H1 (cell line): ENCODE measurements around the gene SPPL2A. TPM values are rescaled to one million over a fixed set of nuclear protein-coding genes. Genes with fewer than 3 reads are reported as not detected.

Experiments used
- CTCF ChIA-PET: fragments of 300-600 bp; sonication (Branson Sonifier 250); formaldehyde crosslinking; loops from one replicate; lab custom pipeline; 2021; ENCODE audit not compliant: partially characterized antibody; lab: Charles Lee
- POLR2A ChIA-PET: fragments of 300-600 bp; sonication (Branson Sonifier 250); formaldehyde crosslinking; loops from one replicate; lab custom pipeline; 2021; ENCODE audit warnings: inconsistent platforms; ENCODE audit not compliant: partially characterized antibody; lab: Charles Lee
- DNase-seq, 2 experiments: peaks; one replicate each; pipeline versions ENCODE4 v3.0.0 to v3.0.0-alpha.2; 2010 to 2022; ENCODE audit warnings: low spot score in 2 of 2, low read depth in 1 of 2, mixed read lengths in 1 of 2
- FAIRE-seq: peaks from 2 replicates; lab custom pipeline; 2011; peaks lifted over from hg19 to GRCh38; lab: Jason Lieb, UNC
- H2AFZ ChIP-seq: 2 replicates; pipeline ENCODE4 v1.8.1; 2012; ENCODE audit warnings: low read length, inconsistent platforms
- H2AK5ac ChIP-seq: 2 replicates; pipeline ENCODE4 v1.6.1; 2013; ENCODE audit warnings: low read depth, low read length
- H2BK120ac ChIP-seq: replicated peaks from 2 replicates; pipeline ENCODE3; 2013; ENCODE audit warnings: low read depth, low read length, inconsistent platforms
- H2BK12ac ChIP-seq: 2 replicates; pipeline ENCODE4 v1.6.1; 2013; ENCODE audit warnings: low read depth, low read length
- H2BK15ac ChIP-seq: 2 replicates; pipeline ENCODE4 v1.6.1; 2013; ENCODE audit warnings: low read length
- H2BK20ac ChIP-seq: 2 replicates; pipeline ENCODE4 v1.6.1; 2013; ENCODE audit warnings: low read length
- H2BK5ac ChIP-seq: 2 replicates; pipeline ENCODE4 v1.6.1; 2013; ENCODE audit warnings: low read depth, low read length
- H3K14ac ChIP-seq: 2 replicates; pipeline ENCODE4 v1.6.1; 2013; ENCODE audit warnings: inconsistent platforms; ENCODE audit not compliant: insufficient read length
- H3K18ac ChIP-seq: 2 replicates; pipeline ENCODE4 v1.6.1; 2013; ENCODE audit warnings: low read length; ENCODE audit errors: extremely low read depth
- H3K23ac ChIP-seq: 2 replicates; pipeline ENCODE4 v1.6.1; 2013; ENCODE audit warnings: inconsistent platforms; ENCODE audit not compliant: insufficient read length
- H3K23me2 ChIP-seq: 2 replicates; pipeline ENCODE4 v1.6.1; 2013; ENCODE audit warnings: low read depth, low read length
- H3K27ac ChIP-seq: 2 replicates; pipeline ENCODE4 v1.6.1; 2011; ENCODE audit warnings: low read depth, low read length, inconsistent platforms
- H3K27me3 ChIP-seq, 4 experiments: replicated peaks in 1 of 4; 1 replicate in 1 of 4; 2 replicates in 3 of 4; pipeline versions ENCODE4 v1.6.1 to v1.8.1; 2011 to 2013; ENCODE audit warnings: low read length in 3 of 4, mild to moderate bottlenecking in 3 of 4, inconsistent platforms in 2 of 4, mixed read lengths in 2 of 4, moderate library complexity in 1 of 4; ENCODE audit not compliant: control insufficient read depth in 3 of 4, insufficient read depth in 3 of 4; ENCODE audit errors: extremely low read depth in 1 of 4
- H3K36me3 ChIP-seq, 4 experiments: 2 replicates each; pipeline versions ENCODE4 v1.6.1 to v1.8.1; 2011 to 2013; ENCODE audit warnings: mild to moderate bottlenecking in 4 of 4, low read length in 3 of 4, moderate library complexity in 2 of 4, control low read depth in 1 of 4, inconsistent platforms in 1 of 4; ENCODE audit not compliant: insufficient read depth in 4 of 4, control insufficient read depth in 2 of 4
- H3K4ac ChIP-seq: replicated peaks from 2 replicates; pipeline ENCODE3; 2013; ENCODE audit warnings: low read length, low read depth, mixed read lengths, inconsistent platforms; ENCODE audit not compliant: insufficient read length
- H3K4me1 ChIP-seq, 4 experiments: replicated peaks in 1 of 4; 1 replicate in 1 of 4; 2 replicates in 3 of 4; pipeline versions ENCODE4 v1.6.1 to v1.8.1; 2011 to 2013; ENCODE audit warnings: low read length in 3 of 4, inconsistent platforms in 2 of 4, mixed read lengths in 1 of 4; ENCODE audit not compliant: insufficient read depth in 4 of 4, control insufficient read depth in 3 of 4
- H3K4me2 ChIP-seq, 2 experiments: 2 replicates each; pipeline versions ENCODE4 v1.6.1 to v1.8.1; 2011 to 2013; ENCODE audit warnings: low read depth in 2 of 2, low read length in 2 of 2, control low read depth in 1 of 2, inconsistent platforms in 1 of 2, mild to moderate bottlenecking in 1 of 2; ENCODE audit not compliant: insufficient read depth in 1 of 2
- H3K4me3 ChIP-seq, 4 experiments: fragments of 200-600, 300-600 bp in 1 of 4; sonication (generic), shearing (Covaris generic), sonication (Bioruptor Twin) in 1 of 4; 2 replicates each; pipeline versions ENCODE4 v1.5.1 to v1.8.1; 2011 to 2016; ENCODE audit warnings: low read length in 4 of 4, low read depth in 3 of 4, control low read depth in 2 of 4, inconsistent platforms in 2 of 4, mild to moderate bottlenecking in 2 of 4, mixed read lengths in 1 of 4, moderate library complexity in 1 of 4; ENCODE audit not compliant: insufficient read depth in 2 of 4; ENCODE audit errors: extremely low read depth in 1 of 4
- H3K56ac ChIP-seq: replicated peaks from 2 replicates; pipeline ENCODE3; 2013; ENCODE audit warnings: low read depth, mild to moderate bottlenecking, mixed read lengths, low read length, inconsistent platforms; ENCODE audit not compliant: insufficient read length
- H3K79me1 ChIP-seq: 2 replicates; pipeline ENCODE4 v1.6.1; 2013; ENCODE audit warnings: low read depth, low read length, control low read depth
- H3K79me2 ChIP-seq, 2 experiments: 2 replicates each; pipeline versions ENCODE4 v1.6.1 to v1.8.1; 2012 to 2013; ENCODE audit warnings: low read length in 2 of 2, mild to moderate bottlenecking in 2 of 2, inconsistent platforms in 1 of 2; ENCODE audit not compliant: insufficient read depth in 2 of 2, control insufficient read depth in 1 of 2
- H3K9ac ChIP-seq, 4 experiments: replicated peaks in 1 of 4; 1 replicate in 1 of 4; 2 replicates in 3 of 4; pipeline versions ENCODE4 v1.6.1 to v1.8.1; 2011 to 2013; ENCODE audit warnings: low read depth in 3 of 4, low read length in 3 of 4, control low read depth in 2 of 4, mild to moderate bottlenecking in 2 of 4, moderate library complexity in 2 of 4, inconsistent platforms in 1 of 4; ENCODE audit errors: extremely low read depth in 1 of 4
- H3K9me3 ChIP-seq, 2 experiments: 2 replicates each; pipeline versions ENCODE4 v1.6.1 to v1.8.1; 2012 to 2013; ENCODE audit warnings: mild to moderate bottlenecking in 2 of 2, moderate library complexity in 2 of 2, control low read depth in 1 of 2, inconsistent platforms in 1 of 2, low read depth in 1 of 2, low read length in 1 of 2, mixed read lengths in 1 of 2; ENCODE audit not compliant: insufficient read depth in 2 of 2
- H4K20me1 ChIP-seq, 2 experiments: replicated peaks in 1 of 2; 2 replicates each; pipeline versions ENCODE3 to v1.8.1; 2011 to 2013; ENCODE audit warnings: inconsistent platforms in 2 of 2, low read length in 2 of 2, mild to moderate bottlenecking in 1 of 2; ENCODE audit not compliant: insufficient read depth in 2 of 2, control insufficient read depth in 1 of 2
- H4K5ac ChIP-seq: 2 replicates; pipeline ENCODE4 v1.6.1; 2013; ENCODE audit warnings: low read length, low read depth, mixed read lengths, inconsistent platforms; ENCODE audit not compliant: insufficient read length
- H4K8ac ChIP-seq: 2 replicates; pipeline ENCODE4 v1.8.0; 2013; ENCODE audit warnings: mild to moderate bottlenecking, moderate library complexity, low read length, inconsistent platforms; ENCODE audit not compliant: insufficient read depth; ENCODE audit errors: extremely low read depth
- H4K91ac ChIP-seq: replicated peaks from 2 replicates; pipeline ENCODE3; 2013; ENCODE audit warnings: low read length, mixed read lengths, inconsistent platforms; ENCODE audit not compliant: insufficient read length
- ATF3 ChIP-seq: IDR thresholded peaks from 2 replicates; pipeline ENCODE4 v1.6.1; 2011; ENCODE audit warnings: low read depth, mild to moderate bottlenecking, low read length; ENCODE audit not compliant: insufficient read depth
- WGBS, 2 experiments: shearing (Covaris generic) in 1 of 2; methylation state at CpG; one replicate each; pipeline versions ENCODE4 v1.1.6 to v1.1.7; 2013 to 2015; ENCODE audit warnings: low lambda C conversion rate in 2 of 2, mixed read lengths in 2 of 2, inconsistent platforms in 1 of 2, low coverage in 1 of 2, missing lambda C conversion rate in 1 of 2; ENCODE audit not compliant: insufficient replicate concordance in 2 of 2, insufficient coverage in 1 of 2, insufficient read length in 1 of 2; ENCODE audit errors: extremely low coverage in 1 of 2, missing lambda C conversion rate in 1 of 2; 5-methylcytosine and 5-hydroxymethylcytosine counted together
- polyA plus RNA-seq, 7 experiments: library from polyadenylated mRNA; depleted of rRNA in 3 of 7; stranded (reverse) in 5 of 7; unstranded in 2 of 7; fragments of >200 nt in 5 of 7; fragments of 200-250 nt in 2 of 7; gene quantifications; 1 replicate in 5 of 7; 2 replicates in 1 of 7; 4 replicates in 1 of 7; pipeline versions ENCODE4 v1.2.1 to v1.2.3, GENCODE V29; 2011 to 2013; ENCODE audit warnings: missing spikeins in 2 of 7, mixed read lengths in 2 of 7
- total RNA-seq: library from RNA; stranded (reverse); fragmentation: NEBNext Ultra II Directional; extraction: Animal tissue kit (Norgen Biotek cat#: 25700); gene quantifications from 2 replicates; pipeline ENCODE4 v1.2.1, GENCODE V29; 2021

SPPL2A gene
- total and polyA plus RNA-seq, 2 of the 8 experiments (the other 6 are each of a cell fraction or from before 2014, with no cell fraction given), result 15.6 to 52.9 TPM

DNA sequence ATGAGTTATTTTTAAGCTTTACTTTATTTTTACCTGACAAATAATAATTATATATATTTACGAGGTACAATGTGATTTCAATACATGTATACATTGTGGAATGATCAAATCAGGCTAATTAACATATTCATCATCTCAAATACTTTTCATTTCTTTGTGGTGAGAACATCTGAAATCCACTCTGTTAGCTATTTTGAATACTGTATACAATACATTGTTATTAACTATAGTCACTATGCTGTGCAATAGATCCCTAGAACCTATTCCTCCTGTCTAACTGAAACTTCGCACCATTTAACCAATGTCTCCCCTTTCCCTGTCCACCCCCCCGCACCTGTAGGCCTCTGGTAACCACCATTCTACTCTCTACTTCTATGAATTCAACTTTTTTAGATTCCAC is 7.9 kb upstream of the SPPL2A start:
- Histone ChIP-seq H2BK5ac (no peak overlapping the region), H2AFZ (no peak overlapping the region), H3K4me1 (no peaks in the 10 kb centered on the region), H3K14ac (no peak overlapping the region), H3K36me3 (no peaks in the 10 kb centered on the region), H3K56ac (no peak overlapping the region), H3K4me3 (no peak overlapping the region), H3K9me3 (no peaks in the 10 kb centered on the region), H3K79me1 (no peaks in the 10 kb centered on the region), H2BK20ac (no peak overlapping the region), H4K91ac (no peak overlapping the region), H3K18ac (no peak overlapping the region), H2BK15ac (no peak overlapping the region), H4K8ac (no peak overlapping the region), H3K23me2 (no peaks in the 10 kb centered on the region), H2AK5ac (no peak overlapping the region), H3K23ac (no peak overlapping the region), H2BK120ac (no peak overlapping the region), H3K27me3 (no peaks in the 10 kb centered on the region), H3K9ac (no peak overlapping the region), H4K20me1 (no peaks in the 10 kb centered on the region), H3K79me2 (no peaks in the 10 kb centered on the region), H4K5ac (no peak overlapping the region), H3K27ac (no peak overlapping the region), H2BK12ac (no peak overlapping the region), H3K4ac (no peak overlapping the region), H3K4me2 (no peak overlapping the region)
- WGBS, 2 experiments, result 89% methylated on average over 3 of the region's 3 CpGs; no CpG with 5 or more reads in 1 of the 2 experiments
- ChIA-PET POLR2A (no interaction called here), CTCF (interaction anchor here (0.6 to 1.0 kb wide), 2 partner anchors 14 to 108 kb away, joined by 3 to 4 read pairs; no protein-coding TSS in a partner anchor)
- no peak for DNase-seq
- no peak for TF ChIP-seq ATF3
- FAIRE-seq, result no peak
